Bronchus fibroblast of lung (primary cell): ENCODE results near the gene HBE1. TPM values are rescaled to one million over a fixed set of nuclear protein-coding genes. Genes with fewer than 3 reads are reported as not detected.

Experiments used
- total RNA-seq: library from RNA; depleted of rRNA; stranded (reverse); fragments of >200 nt; gene quantifications from 2 replicates; pipeline ENCODE4 v1.2.3, GENCODE V29; 2015

Gene HBE1
- total RNA-seq: 0.89 TPM in 1 of 2 replicates, not detected in the other

GRCh38 chr11:5269715-5270147 is at the start of gene HBE1:
TSS of gene HBE1 (minus strand) at chr11:5269945. CDS start at chr11:5269890, 55 bp downstream.

GRCh38 chr11:5301846-5302245 is 32.1 kb upstream of the HBE1 start, which contains the start of gene OR51B4:
TSS of gene OR51B4 (minus strand) at chr11:5301946. CDS start at chr11:5301946, 0 bp downstream.

DNA sequence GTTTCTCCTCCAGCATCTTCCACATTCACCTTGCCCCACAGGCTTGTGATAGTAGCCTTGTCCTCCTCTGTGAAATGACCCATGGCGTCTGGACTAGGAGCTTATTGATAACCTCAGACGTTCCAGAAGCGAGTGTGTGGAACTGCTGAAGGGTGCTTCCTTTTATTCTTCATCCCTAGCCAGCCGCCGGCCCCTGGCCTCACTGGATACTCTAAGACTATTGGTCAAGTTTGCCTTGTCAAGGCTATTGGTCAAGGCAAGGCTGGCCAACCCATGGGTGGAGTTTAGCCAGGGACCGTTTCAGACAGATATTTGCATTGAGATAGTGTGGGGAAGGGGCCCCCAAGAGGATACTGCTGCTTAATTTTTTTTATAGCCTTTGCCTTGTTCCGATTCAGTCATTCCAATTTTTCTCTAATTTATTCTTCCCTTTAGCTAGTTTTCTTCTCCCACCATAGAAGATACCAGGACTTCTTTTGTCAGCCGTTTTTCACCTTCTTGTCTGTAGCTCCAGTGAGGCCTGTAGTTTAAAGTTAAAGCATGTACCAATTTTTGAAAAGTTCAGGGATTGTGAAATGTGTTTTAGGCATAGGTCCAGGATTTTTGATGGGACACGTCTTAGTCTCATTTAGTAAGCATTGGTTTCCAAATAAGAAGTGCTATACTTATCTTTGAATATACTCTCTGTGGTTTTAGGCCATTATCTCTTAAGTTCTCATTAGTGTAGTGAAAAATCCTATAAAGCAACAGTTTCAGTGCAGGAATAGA is 14.9 kb downstream of the HBE1 start, which contains the start of gene HBG2:
HBG2 (minus strand) TSS at position 136 of the 768 bp plus-strand sequence; CDS start at position 83, 53 bp downstream.

GRCh38 chr11:5249807-5250396 is 19.8 kb downstream of the HBE1 start, which contains the start of gene HBG1:
TSS of gene HBG1 (minus strand) at chr11:5249857. CDS start at chr11:5249804, 53 bp downstream.

GRCh38 chr11:5234381-5234834 is 35.3 kb downstream of the HBE1 start, which contains the start of gene HBD:
TSS of gene HBD (minus strand) at chr11:5234483. CDS start at chr11:5234433, 50 bp downstream.

GRCh38 chr11:5226732-5227310 is 42.9 kb downstream of the HBE1 start, which contains the start of gene HBB:
TSS of gene HBB (minus strand) at chr11:5227071. CDS start at chr11:5227021, 50 bp downstream.

Other genes starting within 250 kb of the HBE1 start
- not detected in 2 replicates for gene OR52J3, start 223.4 kb downstream of the HBE1 start, total RNA-seq
- gene OR52E2, start 210.3 kb downstream of the HBE1 start, total RNA-seq: not detected in 2 replicates
- gene OR52E1, start 200.4 kb downstream of the HBE1 start, total RNA-seq: not detected in 2 replicates
- gene OR52A5, start 131.6 kb downstream of the HBE1 start, total RNA-seq: not detected in 2 replicates
- gene OR52A1, start 115.2 kb downstream of the HBE1 start, total RNA-seq: not detected in 2 replicates
- gene OR51V1, start 69.3 kb downstream of the HBE1 start, total RNA-seq: not detected in 2 replicates
- gene HBB, start 42.9 kb downstream of the HBE1 start, total RNA-seq: not detected in 2 replicates
- gene HBD, start 35.5 kb downstream of the HBE1 start, total RNA-seq: not detected in 2 replicates
- not detected in 2 replicates for gene HBG1, start 20.1 kb downstream of the HBE1 start, total RNA-seq
- not detected in 2 replicates for gene HBG2, start 15.2 kb downstream of the HBE1 start, total RNA-seq
- gene OR51B4, start 32.0 kb upstream of the HBE1 start, total RNA-seq: not detected in 2 replicates
- gene OR51B2, start 54.4 kb upstream of the HBE1 start, total RNA-seq: not detected in 2 replicates
- not detected in 2 replicates for gene OR51B5, start 73.6 kb upstream of the HBE1 start, total RNA-seq
- gene OR51B6, start 81.6 kb upstream of the HBE1 start, total RNA-seq: not detected in 2 replicates
- not detected in 2 replicates for gene OR51M1, start 113.9 kb upstream of the HBE1 start, total RNA-seq
- gene OR51Q1, start 152.2 kb upstream of the HBE1 start, total RNA-seq: not detected in 2 replicates
- gene OR51I1, start 171.6 kb upstream of the HBE1 start, total RNA-seq: not detected in 2 replicates
- gene OR51I2, start 179.4 kb upstream of the HBE1 start, total RNA-seq: not detected in 2 replicates
- not detected in 2 replicates for gene OR52D1, start 218.7 kb upstream of the HBE1 start, total RNA-seq
- not detected in 2 replicates for gene UBQLN3, start 240.0 kb upstream of the HBE1 start, total RNA-seq
- under 0.01 and 0.17 TPM in 2 replicates for gene UBQLNL, start 246.8 kb upstream of the HBE1 start, total RNA-seq